Ovary (tissue), 3 donors: ENCODE data around the gene CACFD1.

Experiments
- CTCF ChIP-seq, 3 donors: fragments of 450-650 bp in 2 of 3; fragments of 200-600 bp in 1 of 3; IDR thresholded peaks; one replicate each; pipeline versions ENCODE4 v1.5.1 to v1.8.0; 2016 to 2022; ENCODE audit warnings: antibody characterized with exemption in 3 of 3, mild to moderate bottlenecking in 1 of 3
- EP300 ChIP-seq: sonication (generic); formaldehyde crosslinking; IDR thresholded peaks from one replicate; pipeline ENCODE4 v1.6.1; 2017; ENCODE audit warnings: antibody characterized with exemption
- POLR2A ChIP-seq: fragments of 450-650 bp; IDR thresholded peaks from one replicate; pipeline ENCODE4 v1.6.1; 2017; ENCODE audit warnings: antibody characterized with exemption, mild to moderate bottlenecking, moderate library complexity
- donor health status: DM: no; HTN: no; CAD: no.

- no peak for TF ChIP-seq POLR2A
- TF ChIP-seq CTCF (IDR thresholded peaks at IDR 0.05) = no peak
- no peak for TF ChIP-seq EP300
Measured at GRCh38 chr9:133512253-133513213, 52.8 kb downstream of the CACFD1 start.
